ENCODE measurements around the gene TSKS. TPM values are rescaled to one million over a fixed set of nuclear protein-coding genes. Genes with fewer than 3 reads are reported as not detected.

Gene TSKS
- total and polyA plus RNA-seq, 3 donors from 2014 or later = 65.3 to 137 (median 101) TPM

DNA sequence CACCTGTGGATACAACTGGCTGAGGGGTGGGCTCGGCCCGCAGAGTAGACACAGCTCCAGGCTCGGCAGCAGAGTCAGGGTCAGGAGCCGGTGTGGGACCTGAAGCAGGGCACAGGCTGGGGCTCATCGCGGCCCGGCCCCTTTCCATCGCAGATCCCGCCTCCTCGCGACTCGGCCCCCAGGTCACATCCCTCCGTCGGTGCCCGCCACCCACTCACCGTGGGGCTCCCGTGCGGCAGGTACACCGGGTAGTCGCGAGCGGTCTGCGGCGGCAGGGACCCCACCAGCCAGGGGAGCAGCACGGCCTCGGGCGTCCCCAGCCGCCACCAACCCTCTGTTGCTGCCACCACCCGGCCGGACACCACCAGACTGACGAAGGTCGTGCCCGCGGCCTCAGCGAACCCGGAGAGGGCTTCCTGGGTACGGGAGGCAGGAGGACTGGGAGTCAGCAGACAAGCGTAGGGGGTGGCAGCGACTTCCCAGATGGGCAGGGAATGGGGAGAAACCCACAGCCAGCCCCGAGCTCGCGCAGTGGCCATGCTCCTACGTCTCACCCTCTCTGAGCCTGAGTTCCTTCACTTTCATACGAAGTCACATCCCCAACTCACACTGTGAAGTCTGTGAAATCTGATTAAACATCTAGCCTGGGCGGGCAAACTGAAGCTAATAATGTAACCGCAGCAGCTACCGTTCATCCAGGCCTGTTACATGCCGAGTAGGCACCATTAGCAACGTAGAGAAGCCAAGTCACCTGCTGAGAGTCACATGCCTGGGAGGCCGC is 46.2 kb upstream of the TSKS start:
- TF ChIP-seq POLR2A (IDR thresholded peaks at IDR 0.05) = no peak
- TF ChIP-seq, protein P1, sequence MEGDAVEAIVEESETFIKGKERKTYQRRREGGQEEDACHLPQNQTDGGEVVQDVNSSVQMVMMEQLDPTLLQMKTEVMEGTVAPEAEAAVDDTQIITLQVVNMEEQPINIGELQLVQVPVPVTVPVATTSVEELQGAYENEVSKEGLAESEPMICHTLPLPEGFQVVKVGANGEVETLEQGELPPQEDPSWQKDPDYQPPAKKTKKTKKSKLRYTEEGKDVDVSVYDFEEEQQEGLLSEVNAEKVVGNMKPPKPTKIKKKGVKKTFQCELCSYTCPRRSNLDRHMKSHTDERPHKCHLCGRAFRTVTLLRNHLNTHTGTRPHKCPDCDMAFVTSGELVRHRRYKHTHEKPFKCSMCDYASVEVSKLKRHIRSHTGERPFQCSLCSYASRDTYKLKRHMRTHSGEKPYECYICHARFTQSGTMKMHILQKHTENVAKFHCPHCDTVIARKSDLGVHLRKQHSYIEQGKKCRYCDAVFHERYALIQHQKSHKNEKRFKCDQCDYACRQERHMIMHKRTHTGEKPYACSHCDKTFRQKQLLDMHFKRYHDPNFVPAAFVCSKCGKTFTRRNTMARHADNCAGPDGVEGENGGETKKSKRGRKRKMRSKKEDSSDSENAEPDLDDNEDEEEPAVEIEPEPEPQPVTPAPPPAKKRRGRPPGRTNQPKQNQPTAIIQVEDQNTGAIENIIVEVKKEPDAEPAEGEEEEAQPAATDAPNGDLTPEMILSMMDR (IDR thresholded peaks at IDR 0.05) = no peak
- 5 to 21% methylated on average over 22 to 27 of the region's 50 CpGs for WGBS, 2 donors
- H3K27me3 ChIP-seq = no peaks in the 10 kb centered on the region
- peak; percentile 72 for DNase-seq
- H3K4me3 ChIP-seq = peak overlapping the region; percentile 59 to 68
- no peaks in the 10 kb centered on the region for H3K36me3 ChIP-seq (ENCODE audit: low read depth, missing control alignments)
- intact Hi-C loops (cut with DNase I; ENCODE audit: low total_unique reads) = no loop called here
- no peaks in the 10 kb centered on the region for H3K9me3 ChIP-seq
- H3K27ac ChIP-seq = peak overlapping the region; percentile 71 to 88
- H3K4me1 ChIP-seq = peaks cover 30% of the 10 kb centered on the region

DNA sequence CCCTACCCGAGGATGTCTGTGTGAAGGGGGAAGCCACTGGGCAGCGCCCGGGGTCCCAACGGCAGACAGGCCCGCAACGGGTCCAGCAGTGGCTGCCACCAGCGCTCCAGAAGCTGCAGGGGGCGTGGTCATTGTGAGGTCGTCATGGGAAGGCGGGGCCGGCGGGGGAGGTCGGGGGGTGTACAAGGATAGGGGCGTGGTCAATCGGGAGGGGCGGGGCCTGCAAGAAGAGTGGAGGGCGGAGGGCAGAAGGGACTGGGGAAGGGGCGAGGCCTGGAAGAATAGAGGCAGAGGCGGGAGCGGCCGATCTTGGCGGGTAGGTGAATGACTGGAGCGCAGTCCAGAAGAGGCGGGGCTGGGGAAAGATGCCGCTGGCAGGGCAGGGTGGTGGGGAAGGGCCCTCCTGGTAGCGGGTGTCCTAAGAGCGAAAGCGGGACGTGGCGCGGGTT is 45.6 kb upstream of the TSKS start:
- WGBS, 2 donors = 2 to 7% methylated on average over 21 to 31 of the region's 31 CpGs
- peaks cover 26% of the 10 kb centered on the region for H3K4me1 ChIP-seq
- TF ChIP-seq POLR2A (IDR thresholded peaks at IDR 0.05) = no peak
- TF ChIP-seq, protein P1 (IDR thresholded peaks at IDR 0.05) = no peak
- no peaks in the 10 kb centered on the region for H3K27me3 ChIP-seq
- H3K27ac ChIP-seq = peak overlapping the region; percentile 71 to 88
- no peaks in the 10 kb centered on the region for H3K36me3 ChIP-seq (ENCODE audit: low read depth, missing control alignments)
- intact Hi-C loops (cut with DNase I; ENCODE audit: low total_unique reads) = no loop called here
- DNase-seq = peak; percentile 97
- H3K4me3 ChIP-seq = peak overlapping the region; percentile 59 to 68
- no peaks in the 10 kb centered on the region for H3K9me3 ChIP-seq

DNA sequence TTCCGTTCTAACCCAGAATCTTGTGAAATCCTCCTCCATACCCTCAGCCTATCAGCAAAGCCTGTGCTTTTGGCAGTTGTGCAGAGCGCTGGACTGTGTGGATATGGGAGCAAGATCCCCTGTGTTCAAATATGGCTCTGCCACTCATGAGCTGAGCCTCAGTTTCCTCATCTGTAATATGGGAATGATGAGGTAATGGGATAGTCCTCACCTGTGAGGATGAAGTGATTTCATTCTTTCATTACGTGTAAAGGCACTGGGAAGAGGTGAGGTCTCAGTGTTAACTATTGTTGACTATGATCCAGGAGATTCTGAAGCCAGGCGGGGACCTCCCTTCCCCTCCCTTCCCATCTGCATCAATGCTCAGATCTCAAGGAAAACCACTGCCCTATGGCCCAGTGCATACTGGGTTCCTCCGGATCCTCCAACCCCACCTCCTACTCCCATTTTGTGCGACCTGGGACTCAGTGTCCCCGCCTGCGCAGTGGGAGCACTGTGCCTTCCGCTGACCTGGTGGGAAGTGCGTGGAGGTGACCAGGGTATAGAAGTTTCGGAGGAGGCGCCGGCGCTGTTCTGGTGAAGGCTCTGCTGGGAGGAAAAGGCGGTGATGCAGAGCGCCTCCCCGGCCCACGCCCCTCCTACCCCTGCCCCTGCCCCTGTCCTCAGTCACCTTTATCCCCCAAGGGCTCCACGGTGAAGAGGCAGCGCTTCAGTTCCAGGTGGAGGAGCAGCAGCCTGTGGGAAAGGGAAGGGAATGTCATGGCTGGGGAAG is 45.0 kb upstream of the TSKS start:
- 59 to 72% methylated on average over 19 to 20 of the region's 20 CpGs for WGBS, 2 donors
- no peak for DNase-seq
- H3K9me3 ChIP-seq = no peaks in the 10 kb centered on the region
- peak overlapping the region; percentile 71 to 88 for H3K27ac ChIP-seq
- H3K27me3 ChIP-seq = no peaks in the 10 kb centered on the region
- intact Hi-C loops (cut with DNase I; ENCODE audit: low total_unique reads) = no loop called here
- peak overlapping the region; percentile 59 to 68 for H3K4me3 ChIP-seq
- TF ChIP-seq, protein P1 (IDR thresholded peaks at IDR 0.05) = no peak
- TF ChIP-seq POLR2A (IDR thresholded peaks at IDR 0.05) = no peak
- H3K4me1 ChIP-seq = peaks cover 25% of the 10 kb centered on the region
- no peaks in the 10 kb centered on the region for H3K36me3 ChIP-seq (ENCODE audit: low read depth, missing control alignments)

DNA sequence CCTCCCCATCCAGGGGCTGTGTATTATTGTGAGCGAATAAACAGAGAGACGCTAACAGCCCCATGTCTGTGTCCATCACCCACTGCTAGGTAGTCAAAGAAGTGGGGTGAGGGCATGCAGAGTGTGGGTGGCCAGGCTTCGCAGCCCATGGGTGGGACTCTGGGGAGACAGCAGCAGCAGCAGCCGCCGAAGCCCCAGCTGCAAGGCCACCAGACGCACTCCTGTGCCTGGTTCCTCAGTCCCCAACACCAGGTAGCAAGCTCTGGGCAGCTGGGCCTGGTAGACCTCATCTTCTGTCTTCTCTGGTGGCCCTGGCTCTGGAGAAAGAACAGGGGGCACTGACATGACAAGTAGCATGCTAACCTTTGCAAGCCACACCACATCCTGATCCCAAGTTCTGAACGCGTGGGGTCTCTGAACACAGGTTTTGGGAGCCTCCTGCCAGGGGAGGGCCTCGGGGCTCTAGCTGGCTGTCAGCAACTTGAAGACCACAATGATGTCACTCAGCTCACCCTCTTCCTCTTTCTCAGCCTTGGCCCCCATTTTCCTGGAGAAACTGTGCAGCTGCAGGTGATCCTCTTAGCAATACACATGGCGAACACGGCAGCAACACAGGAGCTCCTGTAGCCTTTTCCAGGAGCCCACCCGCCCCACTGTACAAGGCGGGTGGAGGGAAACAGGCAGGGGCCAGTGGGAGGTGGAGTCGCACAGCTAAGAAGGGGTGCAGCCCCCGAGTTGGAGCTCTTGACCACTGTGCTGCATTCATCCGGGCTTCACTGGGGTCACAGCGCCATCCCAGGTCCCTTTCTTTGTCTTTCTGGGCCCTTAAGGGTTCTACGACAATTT is 44.2 kb upstream of the TSKS start:
- Histone ChIP-seq H3K27ac (peak overlapping the region in 1 of 2 donors; percentile 71), H3K9me3 (no peaks in the 10 kb centered on the region), H3K4me1 (peaks cover 26% of the 10 kb centered on the region), H3K4me3 (no peak overlapping the region), H3K36me3 (ENCODE audit: low read depth, missing control alignments) (no peaks in the 10 kb centered on the region), H3K27me3 (no peaks in the 10 kb centered on the region)
- intact Hi-C loops (cut with DNase I; ENCODE audit: low total_unique reads) = no loop called here
- 71 to 79% methylated on average over 16 to 18 of the region's 18 CpGs for WGBS, 2 donors
- DNase-seq = no peak
- TF ChIP-seq, protein P1 (IDR thresholded peaks at IDR 0.05) = no peak
- TF ChIP-seq POLR2A (IDR thresholded peaks at IDR 0.05) = no peak

Data from testis (tissue), 3 donors.